Aortic smooth muscle cell (primary cell): ENCODE results near the gene TNFSF12. TPM values are rescaled to one million over a fixed set of nuclear protein-coding genes. Genes with fewer than 3 reads are reported as not detected.

ENCODE experiments used
- total RNA-seq: library from RNA; depleted of rRNA; stranded (reverse); fragments of >200 nt; gene quantifications from 2 replicates; pipeline ENCODE4 v1.2.3, GENCODE V29; 2014

The TNFSF12 gene
- total RNA-seq: 9.2 and 21.8 TPM in 2 replicates

GRCh38 chr17:7548585-7549400 is at the start of gene TNFSF12:
Gene TNFSF12 (plus strand): TSS chr17:7549058. CDS start chr17:7549154, 96 bp downstream.

GRCh38 chr17:7558544-7559319 is 9.9 kb downstream of the TNFSF12 start, which contains the start of gene TNFSF13:
Gene TNFSF13 (plus strand): TSS chr17:7558750. CDS start chr17:7559040, 290 bp downstream.

GRCh38 chr17:7561589-7562207 is 12.8 kb downstream of the TNFSF12 start, which contains the start of gene SENP3:
Gene SENP3 (plus strand): TSS chr17:7561919. CDS start chr17:7563077, 1,158 bp downstream.

GRCh38 chr17:7579001-7579833 is 30.4 kb downstream of the TNFSF12 start, which contains the start of gene CD68:
Gene CD68 (plus strand): TSS chr17:7579638. CDS start chr17:7579678, 40 bp downstream.

GRCh38 chr17:7583253-7584109 is 34.6 kb downstream of the TNFSF12 start, which contains the start of gene MPDU1:
Gene MPDU1 (plus strand): TSS chr17:7583852. CDS start chr17:7583863, 11 bp downstream.

GRCh38 chr17:7589891-7590691 is 41.2 kb downstream of the TNFSF12 start, which contains the start of gene SOX15:
Gene SOX15 (minus strand): TSS chr17:7590094. CDS start chr17:7589676, 418 bp downstream.

Other genes starting within 250 kb of the TNFSF12 start
- 541 and 738 TPM in 2 replicates for gene EIF5A, start 241.4 kb upstream of the TNFSF12 start, total RNA-seq
- 33.6 and 40.6 TPM in 2 replicates for gene GPS2, start 233.7 kb upstream of the TNFSF12 start, total RNA-seq
- 14.2 and 18.9 TPM in 2 replicates for gene NEURL4, start 219.7 kb upstream of the TNFSF12 start, total RNA-seq
- gene ACAP1, start 212.5 kb upstream of the TNFSF12 start, total RNA-seq: 0.56 and 2.2 TPM in 2 replicates
- 5.8 and 5.9 TPM in 2 replicates for gene KCTD11, start 196.9 kb upstream of the TNFSF12 start, total RNA-seq
- gene TMEM95, start 193.9 kb upstream of the TNFSF12 start, total RNA-seq: not detected in 2 replicates
- gene TNK1, start 168.0 kb upstream of the TNFSF12 start, total RNA-seq: not detected in 2 replicates
- 18.6 and 25.4 TPM in 2 replicates for gene PLSCR3, start 154.5 kb upstream of the TNFSF12 start, total RNA-seq
- 55.4 and 82.8 TPM in 2 replicates for gene TMEM256, start 145.0 kb upstream of the TNFSF12 start, total RNA-seq
- 2.5 and 6.7 TPM in 2 replicates for gene NLGN2, start 141.2 kb upstream of the TNFSF12 start, total RNA-seq
- gene SPEM1, start 128.7 kb upstream of the TNFSF12 start, total RNA-seq: not detected in 2 replicates
- not detected in 2 replicates for gene SPEM2, start 123.4 kb upstream of the TNFSF12 start, total RNA-seq
- gene SPEM3, start 120.2 kb upstream of the TNFSF12 start, total RNA-seq: not detected in 2 replicates
- gene TMEM102, start 113.6 kb upstream of the TNFSF12 start, total RNA-seq: 2.4 and 3.2 TPM in 2 replicates
- 0.13 and 0.19 TPM in 2 replicates for gene FGF11, start 109.5 kb upstream of the TNFSF12 start, total RNA-seq
- gene CHRNB1, start 104.0 kb upstream of the TNFSF12 start, total RNA-seq: 6.6 and 7.6 TPM in 2 replicates
- 18.2 and 23.6 TPM in 2 replicates for gene ZBTB4, start 69.4 kb upstream of the TNFSF12 start, total RNA-seq
- not detected in 2 replicates for gene SLC35G6, start 67.6 kb upstream of the TNFSF12 start, total RNA-seq
- gene POLR2A, start 64.7 kb upstream of the TNFSF12 start, total RNA-seq: 98.6 and 101 TPM in 2 replicates
- gene TNFSF13, start 9.7 kb downstream of the TNFSF12 start, total RNA-seq: 3.4 and 4.1 TPM in 2 replicates
- 55.3 and 71.7 TPM in 2 replicates for gene SENP3, start 12.9 kb downstream of the TNFSF12 start, total RNA-seq
- gene CD68, start 30.6 kb downstream of the TNFSF12 start, total RNA-seq: 47.7 and 75.6 TPM in 2 replicates
- gene MPDU1, start 34.8 kb downstream of the TNFSF12 start, total RNA-seq: 41.5 and 57.2 TPM in 2 replicates
- 0.19 and 0.26 TPM in 2 replicates for gene SOX15, start 41.0 kb downstream of the TNFSF12 start, total RNA-seq
- gene FXR2, start 65.8 kb downstream of the TNFSF12 start, total RNA-seq: 45.9 and 56.7 TPM in 2 replicates
- 45.6 and 50.5 TPM in 2 replicates for gene SAT2, start 78.8 kb downstream of the TNFSF12 start, total RNA-seq
- gene SHBG, start 81.1 kb downstream of the TNFSF12 start, total RNA-seq: 0.26 and 0.50 TPM in 2 replicates
- gene ATP1B2, start 101.9 kb downstream of the TNFSF12 start, total RNA-seq: under 0.01 TPM in 2 replicates
- 14.1 and 19.5 TPM in 2 replicates for gene TP53, start 138.4 kb downstream of the TNFSF12 start, total RNA-seq
- 3.3 and 4.9 TPM in 2 replicates for gene WRAP53, start 139.4 kb downstream of the TNFSF12 start, total RNA-seq
- gene EFNB3, start 156.1 kb downstream of the TNFSF12 start, total RNA-seq: under 0.01 and 0.12 TPM in 2 replicates
- 0.12 and 0.13 TPM in 2 replicates for gene DNAH2, start 168.7 kb downstream of the TNFSF12 start, total RNA-seq